GM11168 (cell line): Measurements from ENCODE around the gene ZDHHC7.

Experiments used
- in situ Hi-C: fragments of 300-500 bp; cut with MboI; formaldehyde crosslinking; loops from one replicate; pipeline ENCODE4 v1.12.0; 2022; ENCODE audit warnings: low sequenced_read_pairs; ENCODE audit not compliant: unreplicated experiment

ZDHHC7 gene

DNA sequence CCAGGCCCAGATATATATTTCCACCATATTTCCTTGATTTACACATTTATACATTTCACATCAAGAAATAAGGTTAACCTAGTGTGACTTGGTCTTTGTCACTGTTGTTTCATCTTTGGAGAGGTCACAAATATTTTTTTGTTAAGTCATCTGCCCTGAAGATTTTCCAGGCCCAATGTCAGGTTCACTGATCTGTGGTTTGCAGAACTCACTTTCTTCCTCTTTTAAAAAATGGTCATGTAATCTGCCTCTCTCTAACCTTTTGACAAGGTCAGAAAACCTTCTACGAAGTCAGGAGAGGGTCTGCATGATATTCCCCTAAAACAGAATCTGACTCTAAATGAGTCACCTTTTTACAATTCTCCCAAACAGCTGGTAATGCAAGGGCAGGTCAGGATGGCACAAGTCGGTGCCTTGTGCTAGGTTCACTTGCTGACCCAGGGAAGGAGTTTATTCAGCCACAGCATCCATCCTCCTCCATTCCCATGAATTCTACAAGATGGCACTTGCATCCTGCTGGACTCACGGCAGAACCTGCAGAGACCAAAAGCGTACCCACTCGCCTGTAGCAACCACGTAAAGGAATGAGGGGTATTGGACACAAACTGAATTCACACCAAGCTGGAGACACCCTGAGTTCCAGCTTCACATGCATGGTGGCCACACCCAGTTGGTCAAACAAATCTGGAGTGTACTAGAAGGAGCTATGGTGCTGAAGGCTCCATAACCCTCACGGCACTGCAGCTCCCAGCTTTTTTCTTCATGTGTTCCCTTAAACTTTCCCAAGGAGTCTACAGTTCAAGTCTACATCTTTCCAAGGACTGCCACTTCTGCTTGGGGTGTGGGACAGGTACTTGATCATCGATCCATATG is 14.7 kb upstream of the ZDHHC7 start:
- in situ Hi-C loops = no loop called here

DNA sequence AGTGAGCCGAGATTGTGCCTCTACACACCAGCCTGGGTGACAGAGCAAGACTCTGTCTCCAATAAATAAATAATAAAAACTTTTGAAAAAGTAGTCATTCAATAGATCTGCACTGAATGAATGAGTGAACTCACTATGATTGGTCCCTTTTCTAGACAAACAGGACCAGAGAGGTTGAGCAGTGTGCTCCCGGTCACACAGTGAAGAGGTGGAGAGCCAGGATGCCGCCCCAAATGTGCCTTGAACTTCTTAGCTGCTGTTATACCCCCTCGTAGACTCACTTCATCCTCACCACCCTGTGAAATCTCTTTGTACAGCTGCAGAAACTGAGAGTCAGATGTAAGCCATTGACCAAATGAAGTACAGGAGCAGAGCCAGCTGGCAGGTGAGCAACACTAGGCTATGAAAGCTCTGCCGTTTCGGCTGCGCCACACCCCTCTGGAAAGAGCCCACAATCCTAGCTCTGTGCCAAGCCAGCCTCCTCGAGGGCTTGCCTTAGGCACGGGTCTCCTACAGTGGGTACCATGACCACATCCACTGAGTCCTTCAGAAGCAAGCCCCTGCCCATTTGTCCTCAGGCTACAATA is 8.4 kb upstream of the ZDHHC7 start:
- in situ Hi-C loops = no loop called here

DNA sequence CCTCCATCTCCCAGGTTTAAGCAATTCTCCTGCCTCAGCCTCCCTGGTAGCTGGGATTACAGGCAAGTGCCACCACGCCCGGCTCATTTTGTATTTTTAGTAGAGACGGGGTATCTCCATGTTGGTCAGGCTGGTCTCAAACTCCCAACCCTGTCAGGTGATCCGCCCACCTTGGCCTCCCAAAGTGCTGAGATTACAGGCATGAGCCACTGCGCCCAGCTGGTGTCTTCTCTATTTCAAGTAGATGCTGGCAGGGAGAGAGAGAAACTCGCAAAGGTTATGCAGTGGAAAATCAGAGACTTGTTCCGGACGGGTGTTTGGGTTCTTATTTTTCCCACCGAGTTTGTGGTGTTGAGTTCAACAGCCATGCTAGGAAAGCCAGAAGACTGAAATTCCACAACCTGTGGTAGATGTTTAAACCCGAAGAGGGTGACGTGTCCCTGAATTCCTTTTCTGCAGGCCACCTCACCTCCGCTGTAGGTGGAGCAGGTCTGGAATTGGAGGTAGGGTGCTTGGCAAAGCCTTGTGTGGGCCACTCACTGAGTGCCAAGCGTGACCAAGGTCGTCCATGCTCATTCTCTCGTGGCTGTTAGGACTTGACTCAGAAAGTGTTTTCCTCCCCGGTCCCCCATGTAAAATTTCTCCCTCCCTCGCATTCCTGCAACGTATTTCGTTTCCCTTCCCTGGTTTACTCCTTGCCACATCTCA is 7.3 kb upstream of the ZDHHC7 start:
- in situ Hi-C loops = no loop called here

DNA sequence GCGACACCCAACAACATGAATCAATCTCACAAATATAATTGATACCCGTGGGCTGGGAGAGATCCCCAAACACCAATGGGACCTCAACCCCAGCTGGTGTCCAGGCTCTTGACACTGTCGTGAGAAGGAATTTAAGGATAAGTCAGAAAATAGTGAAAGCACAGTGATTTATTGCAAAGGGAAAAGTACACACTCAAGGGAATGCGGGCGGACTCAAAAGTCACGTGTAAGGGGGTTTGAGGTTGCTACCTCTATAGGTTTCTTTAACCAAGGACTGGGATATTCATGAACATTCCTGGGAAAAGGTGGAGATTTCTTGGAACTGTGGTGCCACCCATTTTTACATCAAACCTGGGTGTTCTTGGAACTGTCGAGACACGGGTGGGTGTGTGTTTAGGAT is 6.3 kb upstream of the ZDHHC7 start:
- in situ Hi-C loops = no loop called here

DNA sequence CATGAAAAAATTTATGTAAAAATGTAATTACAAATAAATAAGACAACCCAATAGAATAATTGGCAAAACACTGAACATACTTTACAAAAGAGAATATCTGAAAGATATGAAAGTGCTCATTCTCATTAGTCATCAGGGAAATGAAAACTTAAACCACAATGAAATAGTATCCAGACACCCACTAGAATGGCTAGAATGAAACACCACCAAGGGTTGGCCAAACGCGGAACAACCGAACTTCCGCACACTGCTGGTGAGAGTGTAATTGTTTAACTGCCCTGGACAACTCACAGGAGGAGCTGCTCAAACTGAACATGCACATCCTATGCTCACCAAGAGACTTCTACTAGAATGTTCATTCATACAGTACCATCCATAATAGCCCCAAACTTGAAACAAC is 5.8 kb upstream of the ZDHHC7 start:
- in situ Hi-C loops = no loop called here

DNA sequence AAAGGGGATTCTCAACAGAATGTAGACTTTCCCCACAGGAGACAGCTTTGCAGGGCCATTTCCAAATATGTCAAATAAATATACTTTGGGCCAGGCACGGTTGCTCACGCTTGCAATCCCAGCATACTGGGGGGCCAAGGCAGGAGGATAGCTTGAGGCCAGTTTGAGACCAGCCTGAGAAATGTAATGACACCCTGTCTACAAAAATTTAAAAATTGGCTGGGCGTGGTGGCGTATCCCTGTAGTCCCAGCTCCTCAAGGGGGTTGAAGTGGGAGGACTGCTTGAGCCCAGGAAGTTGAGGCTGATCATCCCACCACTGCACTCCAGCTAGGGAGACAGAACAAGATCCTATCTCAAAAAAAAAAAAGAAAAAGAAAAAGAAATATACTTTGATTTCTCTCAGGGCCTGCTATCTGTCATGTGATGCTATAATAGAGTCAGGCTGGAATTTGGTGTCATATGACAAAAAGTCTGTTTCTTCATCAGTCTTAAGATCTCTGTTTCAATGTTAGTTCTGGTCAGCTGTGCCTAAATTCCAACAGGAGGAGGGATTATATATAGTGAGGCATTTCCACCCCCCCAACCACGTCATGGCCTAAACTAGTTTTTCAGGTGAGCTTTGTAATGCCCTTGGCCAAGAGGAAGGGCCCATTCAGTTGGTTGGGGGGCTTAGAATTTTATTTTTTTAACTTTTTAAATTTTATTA is 4.3 kb upstream of the ZDHHC7 start:
- in situ Hi-C loops = no loop called here

DNA sequence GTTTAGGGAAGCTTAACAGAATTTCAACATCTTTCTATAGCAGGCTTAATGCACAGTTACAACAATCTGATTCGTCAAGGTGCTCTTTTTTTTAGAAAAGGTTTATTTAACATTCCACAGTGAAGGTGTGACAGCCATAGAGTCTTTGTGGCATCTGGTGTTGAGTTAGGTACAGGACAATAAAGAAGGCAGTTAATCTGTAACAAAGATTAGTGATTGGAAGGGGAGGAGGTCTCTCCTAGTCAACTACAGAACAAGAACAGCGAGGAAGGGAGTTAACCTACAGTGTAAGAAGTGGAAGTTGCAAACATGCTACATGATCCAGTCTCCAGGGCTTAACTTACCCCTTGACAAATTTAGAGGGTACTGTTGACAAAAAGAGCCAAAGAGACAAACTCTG is 3.0 kb upstream of the ZDHHC7 start:
- in situ Hi-C loops = no loop called here

DNA sequence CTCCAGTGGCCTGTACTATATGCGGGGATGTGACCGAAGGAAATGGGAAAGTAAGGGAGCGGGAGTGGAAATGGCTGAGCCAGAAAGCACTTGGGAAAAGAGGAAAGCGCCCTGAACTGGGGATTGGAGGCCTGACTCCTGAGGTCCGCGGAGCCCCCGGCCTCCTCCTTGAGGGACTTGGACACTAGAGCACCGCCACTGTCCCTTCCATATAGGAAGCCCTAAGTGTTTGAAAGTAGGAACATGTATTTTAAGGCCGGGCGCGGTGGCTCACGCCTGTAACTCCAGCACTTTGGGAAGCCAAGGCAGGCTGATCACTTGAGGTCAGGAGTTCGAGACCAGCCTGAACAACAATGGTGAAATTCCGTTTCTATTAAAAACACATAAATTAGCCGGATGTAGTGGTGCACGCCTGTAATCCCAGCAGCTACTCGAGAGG is 530 bp upstream of the ZDHHC7 start:
- in situ Hi-C loops = no loop called here

DNA sequence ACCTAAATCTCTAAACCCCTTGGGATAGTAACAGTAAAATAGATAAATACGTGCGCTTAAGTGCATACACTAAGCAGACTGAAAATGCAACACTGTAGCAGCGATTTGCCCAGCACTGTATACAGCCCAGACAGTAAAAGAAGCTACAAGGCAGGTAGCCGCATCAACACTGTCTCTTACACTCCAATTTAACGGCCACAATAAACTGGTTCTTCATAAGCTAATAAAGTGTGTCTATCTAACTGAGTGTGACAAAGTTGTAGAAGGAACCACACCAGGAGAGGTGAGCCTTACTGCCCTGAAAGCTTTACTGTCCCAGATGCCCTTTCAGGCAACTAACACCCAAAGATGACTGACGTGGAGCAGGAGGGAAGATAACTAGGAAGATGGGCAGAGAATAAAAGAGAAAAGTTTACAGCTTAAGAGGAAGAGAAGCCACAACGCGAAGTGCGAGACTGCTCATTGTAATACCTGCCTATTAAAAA is 847 bp downstream of the ZDHHC7 start:
- in situ Hi-C loops = no loop called here

DNA sequence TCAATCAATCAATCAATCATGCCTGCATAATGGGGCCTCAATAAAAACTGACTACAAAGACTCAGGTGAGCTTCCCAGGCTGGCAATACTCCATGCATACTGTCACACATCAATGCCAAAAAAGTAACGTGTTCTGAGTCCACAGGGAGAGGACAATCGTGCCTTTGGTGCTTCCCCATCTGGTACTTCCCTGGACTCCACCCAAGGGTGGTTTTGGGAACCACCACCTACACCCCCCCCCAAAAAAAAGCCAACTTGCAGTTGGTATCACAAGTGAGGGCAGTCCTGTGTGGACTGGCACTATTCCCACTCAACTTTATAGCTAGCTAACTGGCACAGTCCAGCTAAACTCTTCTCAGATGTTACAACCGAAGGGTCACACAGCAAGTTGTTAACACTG is 3.1 kb downstream of the ZDHHC7 start:
- in situ Hi-C loops = no loop called here

DNA sequence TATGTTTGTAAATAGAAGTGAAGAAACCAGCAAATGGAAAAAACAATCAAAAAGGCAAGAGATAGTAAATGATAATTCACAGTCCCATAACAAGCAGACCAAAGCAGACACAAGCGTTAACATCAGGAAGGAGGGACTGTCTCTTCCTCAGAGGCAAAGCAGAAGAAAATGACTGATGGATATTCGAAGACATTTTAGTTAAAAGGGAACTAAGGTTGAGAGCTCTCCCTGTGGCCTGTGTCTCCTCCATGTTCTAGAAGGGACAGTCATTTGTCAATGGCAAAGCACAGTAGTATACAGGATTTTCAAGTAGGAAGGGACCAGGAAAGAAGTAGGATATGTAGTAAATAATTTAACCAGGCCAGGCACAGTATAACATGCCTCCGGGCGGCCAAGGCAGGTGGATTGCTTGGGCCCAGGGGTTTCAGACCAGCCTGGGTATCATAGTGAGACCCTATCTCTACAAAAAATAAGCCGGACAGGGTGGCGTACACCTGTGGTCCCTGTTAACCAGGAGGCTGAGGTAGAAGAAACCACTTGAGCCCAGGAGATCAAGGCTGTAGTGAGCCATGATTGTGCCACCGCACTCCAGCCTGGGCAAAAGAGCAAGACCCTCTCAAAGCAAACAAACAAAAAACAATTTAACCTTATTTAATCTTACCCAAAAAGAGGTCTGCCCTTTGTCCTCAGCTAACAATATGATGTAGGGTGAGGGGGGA is 3.7 kb downstream of the ZDHHC7 start:
- in situ Hi-C loops = no loop called here

DNA sequence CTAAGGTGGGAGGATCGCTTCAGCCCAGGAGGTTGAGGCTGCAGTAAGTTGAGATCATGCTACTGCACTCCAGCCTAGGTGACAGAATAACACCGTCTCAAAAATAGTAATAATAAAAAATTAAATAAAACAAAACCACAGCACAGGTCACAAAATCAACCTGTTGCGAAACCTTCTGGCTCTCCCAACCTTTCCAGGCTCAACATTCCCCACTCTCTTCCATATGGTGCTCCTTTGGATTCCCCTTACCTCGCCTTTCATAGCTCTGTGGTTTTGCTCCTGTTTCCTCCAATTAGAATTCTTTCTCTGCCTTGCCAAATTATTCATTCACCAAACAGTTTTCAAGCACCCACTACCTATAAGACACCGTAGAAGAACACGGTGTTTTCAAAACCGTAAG is 4.7 kb downstream of the ZDHHC7 start:
- in situ Hi-C loops = no loop called here

DNA sequence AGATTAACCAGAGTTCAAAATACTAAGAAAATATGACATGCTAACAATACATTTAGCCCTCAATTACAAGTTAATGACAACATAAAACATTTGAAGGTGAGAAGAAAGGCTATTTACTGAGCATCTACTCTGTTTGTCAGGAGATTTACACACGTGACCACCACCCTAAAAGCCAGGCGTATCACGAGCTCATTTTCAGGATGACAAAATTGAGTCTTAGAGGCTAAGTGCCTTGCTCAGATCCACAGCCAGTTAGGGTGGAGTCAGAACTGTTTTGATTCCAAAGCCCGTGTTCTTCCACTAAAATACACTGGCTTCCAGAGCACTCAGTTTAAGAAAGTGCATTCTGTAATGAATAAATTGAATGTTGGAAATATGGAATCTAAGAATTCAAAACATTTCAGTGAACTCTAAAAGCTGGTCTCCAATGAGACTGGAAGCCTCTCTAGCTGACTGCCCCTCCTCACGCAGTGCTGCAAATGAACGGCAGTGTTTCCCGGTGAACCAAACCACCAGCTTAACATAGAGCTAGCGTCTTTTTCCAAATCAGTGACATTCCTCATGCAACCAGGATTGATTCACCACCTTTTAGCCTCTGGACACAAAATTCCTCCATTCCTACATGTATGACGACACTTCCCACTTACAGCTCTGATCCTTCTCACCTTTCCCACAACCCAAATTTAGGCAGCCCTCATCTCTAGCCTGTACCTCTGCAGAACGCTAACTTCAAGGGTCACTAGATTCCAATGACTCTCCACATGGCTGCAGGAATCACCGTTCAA is 5.9 kb downstream of the ZDHHC7 start:
- in situ Hi-C loops = no loop called here

DNA sequence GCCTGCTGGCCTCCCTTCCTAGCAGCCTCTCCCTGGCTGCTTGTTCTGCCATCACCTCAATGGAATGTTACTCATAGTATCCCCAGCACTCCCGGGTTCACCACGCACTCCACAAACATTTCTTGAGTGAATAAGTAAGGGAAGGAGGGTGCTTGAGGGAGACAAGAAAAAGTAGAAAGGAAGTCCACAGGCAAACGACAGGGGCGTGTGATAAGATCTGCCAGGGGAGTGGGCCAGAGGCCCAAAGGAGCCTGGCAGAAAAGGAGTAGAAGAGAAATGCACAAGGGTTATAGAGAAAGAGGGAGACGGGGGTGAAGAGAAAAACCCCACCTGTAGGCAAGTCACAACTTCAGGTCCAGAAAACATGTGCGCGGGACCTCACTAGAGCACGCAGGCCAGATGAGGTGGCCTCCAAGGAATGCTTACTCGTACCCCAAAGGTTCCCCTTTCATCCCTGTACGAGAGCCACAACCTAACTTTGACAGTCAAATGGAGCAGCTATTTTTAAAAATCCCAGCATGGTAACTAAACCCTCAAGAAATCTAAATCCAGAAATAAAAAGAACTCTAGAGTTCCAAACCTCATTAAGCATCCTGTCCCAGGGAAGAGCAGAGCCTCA is 6.6 kb downstream of the ZDHHC7 start:
- in situ Hi-C loops = no loop called here

DNA sequence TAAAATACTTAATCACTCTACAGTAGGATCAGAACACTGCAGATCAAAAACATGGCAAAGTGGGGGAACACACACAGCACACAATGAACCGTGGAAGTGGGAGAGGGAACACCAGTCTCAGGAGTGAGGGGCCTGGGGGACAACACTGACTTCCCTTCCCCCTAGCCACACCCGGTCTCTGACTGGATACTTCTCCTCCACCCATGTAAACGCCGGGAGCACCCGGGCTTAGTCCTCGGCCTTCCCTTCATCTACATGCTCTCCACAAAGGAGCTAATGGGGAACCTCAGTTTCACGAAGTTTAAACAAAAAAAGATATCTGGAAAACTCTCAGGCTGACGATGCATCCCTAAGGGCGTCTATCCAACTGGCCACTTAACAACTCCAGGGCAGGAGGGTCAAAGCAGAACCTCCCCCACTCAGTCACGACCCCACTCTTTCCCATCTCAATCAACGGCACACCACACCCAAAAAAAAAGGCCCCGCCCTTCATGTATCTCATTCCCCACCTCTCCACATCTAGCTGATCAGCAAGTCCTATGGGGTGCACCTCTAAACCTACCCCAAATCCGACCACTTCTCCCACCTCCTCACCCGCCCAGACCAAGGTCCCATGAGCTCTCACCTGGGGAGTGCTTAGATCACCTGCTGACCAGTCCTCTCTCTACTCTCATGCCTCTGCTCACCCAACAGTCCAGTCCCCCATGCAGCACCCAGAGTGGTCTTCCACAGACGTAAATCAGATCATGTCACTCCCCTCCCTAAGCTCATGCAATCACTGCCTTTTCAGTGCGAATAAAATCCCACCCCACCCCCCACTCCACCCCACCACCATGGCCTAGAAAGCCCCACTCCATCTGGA is 7.4 kb downstream of the ZDHHC7 start:
- in situ Hi-C loops = no loop called here

DNA sequence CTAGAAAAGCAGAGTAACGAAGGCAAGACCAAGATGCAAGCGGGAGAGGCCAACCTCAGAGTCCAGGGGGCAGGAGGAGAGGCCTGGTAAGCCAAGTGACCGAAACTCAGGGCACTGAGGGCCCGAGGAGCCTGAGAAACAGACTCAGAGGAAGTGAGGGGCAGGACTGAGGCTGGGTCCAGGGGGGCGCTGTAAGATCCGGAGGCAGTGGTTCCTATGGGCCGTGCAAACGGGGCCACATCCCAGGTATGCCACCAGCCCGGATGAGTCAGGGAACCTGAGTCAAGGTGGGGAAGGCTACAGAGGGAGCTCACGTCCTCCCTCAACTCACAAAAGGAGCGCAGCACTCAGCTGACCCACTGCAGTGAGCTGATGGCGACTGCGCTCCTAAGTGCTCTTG is 8.3 kb downstream of the ZDHHC7 start:
- in situ Hi-C loops = no loop called here

DNA sequence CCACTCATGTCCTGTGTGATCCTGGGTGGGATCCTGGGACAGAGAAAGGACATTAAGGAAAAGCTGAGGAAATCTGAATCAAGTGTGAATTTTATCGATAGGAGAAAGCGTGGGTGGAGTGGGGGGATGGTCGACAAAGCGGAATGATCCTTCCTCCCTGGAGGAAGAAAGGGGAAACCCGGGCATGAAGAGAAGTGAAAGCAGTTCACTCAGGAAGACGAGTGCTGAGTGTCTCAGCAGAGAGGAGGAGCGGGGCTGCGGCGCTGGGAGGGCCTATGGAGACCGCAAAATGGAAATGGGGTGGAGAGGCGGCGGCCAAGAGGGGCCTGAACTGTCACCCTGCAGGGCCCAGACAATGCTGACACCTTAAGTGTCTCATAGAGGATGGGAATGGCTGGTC is 8.7 kb downstream of the ZDHHC7 start:
- in situ Hi-C loops = no loop called here

DNA sequence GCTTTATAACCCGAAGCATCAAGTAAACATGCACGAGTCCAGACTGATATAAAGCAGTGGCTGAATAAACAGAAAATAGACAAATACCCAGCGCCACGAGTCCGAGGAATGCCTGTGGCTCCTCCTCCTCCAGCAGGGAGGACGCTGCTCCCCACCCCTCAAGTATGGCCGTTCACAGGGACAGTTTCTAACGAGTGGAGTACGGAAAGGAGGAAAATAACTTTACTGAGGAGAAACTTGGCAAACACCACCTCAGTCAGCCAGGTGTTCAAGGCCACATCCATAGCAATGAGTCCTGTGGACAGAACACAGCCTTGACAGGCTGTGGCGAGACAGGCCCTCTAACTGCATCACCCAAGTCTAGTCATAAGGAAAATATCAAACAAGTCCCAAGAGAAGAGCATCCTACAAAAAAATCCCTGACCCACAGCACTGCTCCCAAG is 9.2 kb downstream of the ZDHHC7 start:
- in situ Hi-C loops = no loop called here
